A549 (cell line): Measurements from ENCODE around the gene ARID5B. TPM values are rescaled to one million over a fixed set of nuclear protein-coding genes. Genes with fewer than 3 reads are reported as not detected.

Experiments used
- ATAC-seq, 2 experiments: fragments of 200-7000 bp in 1 of 2; fragments of >200 bp in 1 of 2; cut with Nextera tagmentation in 1 of 2; cut with Tn5 transposase in 1 of 2; 3 replicates each; pipeline versions ENCODE4 v1.8.0 to v1.9.1; 2018 to 2020; ENCODE audit warnings: mild to moderate bottlenecking in 1 of 2, moderate library complexity in 1 of 2
- CTCF ChIA-PET: fragments of 300-600 bp; sonication (Branson Sonifier 250); formaldehyde crosslinking; extraction: SDS; loops from one replicate; lab custom pipeline; 2021; ENCODE audit warnings: antibody characterized with exemption, inconsistent platforms; lab: Yijun Ruan, JAX
- POLR2A ChIA-PET: fragments of 350-600 bp; formaldehyde crosslinking; extraction: SDS; loops from one replicate; lab custom pipeline; 2021; ENCODE audit warnings: antibody characterized with exemption, inconsistent platforms; lab: Yijun Ruan, JAX
- DNase-seq, 2 experiments: peaks; one replicate each; pipeline versions ENCODE4 v3.0.0 to v3.0.0-alpha.2; 2011 to 2016; ENCODE audit warnings: low read depth in 1 of 2, low spot score in 1 of 2
- FAIRE-seq: peaks from 2 replicates; lab custom pipeline; 2011; peaks lifted over from hg19 to GRCh38; lab: Jason Lieb, UNC
- H3K27ac ChIP-seq, 2 experiments: fragments of >200 bp; sonication (Bioruptor Twin); formaldehyde crosslinking; 3 replicates each; pipeline ENCODE4 v1.5.1; 2016 to 2017
- H3K4me1 ChIP-seq: fragments of >200 bp; sonication (Bioruptor Twin); formaldehyde crosslinking; 3 replicates; pipeline ENCODE4 v1.6.1; 2016
- H3K4me2 ChIP-seq: fragments of >200 bp; sonication (Bioruptor Twin); formaldehyde crosslinking; 3 replicates; pipeline ENCODE4 v1.6.1; 2016
- H3K4me3 ChIP-seq: fragments of >200 bp; sonication (Bioruptor Twin); formaldehyde crosslinking; 3 replicates; pipeline ENCODE4 v1.5.1; 2016
- H3K9me3 ChIP-seq: fragments of >200 bp; sonication (Bioruptor Twin); formaldehyde crosslinking; 3 replicates; pipeline ENCODE4 v1.6.1; 2016
- CEBPB ChIP-seq, 2 experiments: fragments of >200 bp in 1 of 2; sonication (Bioruptor Twin) in 1 of 2; formaldehyde crosslinking in 1 of 2; IDR thresholded peaks; 2 replicates each; pipeline ENCODE4 v1.6.1; 2012 to 2016
- EHF ChIP-seq: fragments of 250-450 bp; sonication (Bioruptor Pico); IDR thresholded peaks from 2 replicates; pipeline ENCODE4 v1.5.0; 2020; ENCODE audit warnings: mild to moderate bottlenecking
- EHMT2 ChIP-seq: fragments of 200-600 bp; sonication (generic); IDR thresholded peaks from 2 replicates; pipeline ENCODE4 v1.6.1; 2016; ENCODE audit warnings: antibody characterized with exemption, low read depth, mild to moderate bottlenecking, moderate library complexity
- EP300 ChIP-seq, 2 experiments: fragments of >200 bp; sonication (Bioruptor Twin); formaldehyde crosslinking; IDR thresholded peaks; 2 replicates in 1 of 2; 3 replicates in 1 of 2; pipeline ENCODE4 v1.6.1; 2016 to 2017
- ESRRA ChIP-seq: fragments of 150-350 bp; IDR thresholded peaks from 2 replicates; pipeline ENCODE4 v1.6.1; 2014; ENCODE audit warnings: mild to moderate bottlenecking, low read length, borderline replicate concordance
- FOSB ChIP-seq: fragments of 250-450 bp; sonication (Bioruptor Pico); IDR thresholded peaks from 2 replicates; pipeline ENCODE4 v1.5.0; 2020; ENCODE audit warnings: mild to moderate bottlenecking, moderate library complexity
- NR3C1 ChIP-seq: fragments of >200 bp; sonication (Bioruptor Twin); formaldehyde crosslinking; IDR thresholded peaks from 3 replicates; pipeline ENCODE4 v1.6.1; 2017
- PHF8 ChIP-seq: fragments of 200-600 bp; sonication (generic); IDR thresholded peaks from 2 replicates; pipeline ENCODE4 v1.6.1; 2016; ENCODE audit warnings: low read depth, mild to moderate bottlenecking, antibody characterized with exemption, moderate library complexity, borderline replicate concordance
- POLR2AphosphoS2 ChIP-seq: conservative IDR thresholded peaks from 2 replicates; pipeline ENCODE4 v1.6.1; 2012; ENCODE audit warnings: low read length, improper control_type of control experiment, inconsistent platforms
- RAD21 ChIP-seq, 2 experiments: fragments of >200 bp in 1 of 2; sonication (Bioruptor Twin) in 1 of 2; formaldehyde crosslinking in 1 of 2; IDR thresholded peaks in 1 of 2; conservative IDR thresholded peaks in 1 of 2; 2 replicates in 1 of 2; 3 replicates in 1 of 2; pipeline ENCODE4 v1.6.1; 2012 to 2018; ENCODE audit warnings: inconsistent platforms in 1 of 2
- SREBF2 ChIP-seq: fragments of 450-650 bp; IDR thresholded peaks from 2 replicates; pipeline ENCODE4 v1.6.1; 2014; ENCODE audit warnings: mild to moderate bottlenecking, moderate library complexity
- ZNF302 ChIP-seq: fragments of 250-450 bp; sonication (Bioruptor Pico); IDR thresholded peaks from 2 replicates; pipeline ENCODE4 v1.9.0; 2021; ENCODE audit warnings: inconsistent platforms, mild to moderate bottlenecking, moderate library complexity
- WGBS: methylation state at CpG from one replicate; pipeline ENCODE4 v1.1.6; 2017; ENCODE audit errors: missing lambda C conversion rate; 5-methylcytosine and 5-hydroxymethylcytosine counted together
- polyA plus RNA-seq, 4 experiments: library from polyadenylated mRNA; depleted of rRNA in 3 of 4; stranded (reverse); fragments of >200 nt; fragmentation: RNase III in 1 of 4; extraction: RNeasy Plus Mini Kit Qiagen cat#74134 plus additional on column Dnase treatment in 1 of 4; gene quantifications; 2 replicates in 3 of 4; 3 replicates in 1 of 4; pipeline ENCODE4 v1.2.3, GENCODE V29; 2011 to 2017
- TF ChIP-seq, protein P1 (sequence below): fragments of >200 bp; sonication (Bioruptor Twin); formaldehyde crosslinking; IDR thresholded peaks from 3 replicates; pipeline ENCODE4 v1.6.1; 2016
- TF ChIP-seq, protein P2 (sequence below): IDR thresholded peaks from 2 replicates; pipeline ENCODE4 v1.6.1; 2012
- TF ChIP-seq, protein P3 (sequence below): fragments of >200 bp; sonication (Bioruptor Twin); formaldehyde crosslinking; IDR thresholded peaks from 2 replicates; pipeline ENCODE4 v1.6.1; 2016

ARID5B gene
- polyA plus RNA-seq, 2 of the 4 experiments (the other 2 are of a cell fraction) = 0.75 to 1.6 TPM

DNA sequence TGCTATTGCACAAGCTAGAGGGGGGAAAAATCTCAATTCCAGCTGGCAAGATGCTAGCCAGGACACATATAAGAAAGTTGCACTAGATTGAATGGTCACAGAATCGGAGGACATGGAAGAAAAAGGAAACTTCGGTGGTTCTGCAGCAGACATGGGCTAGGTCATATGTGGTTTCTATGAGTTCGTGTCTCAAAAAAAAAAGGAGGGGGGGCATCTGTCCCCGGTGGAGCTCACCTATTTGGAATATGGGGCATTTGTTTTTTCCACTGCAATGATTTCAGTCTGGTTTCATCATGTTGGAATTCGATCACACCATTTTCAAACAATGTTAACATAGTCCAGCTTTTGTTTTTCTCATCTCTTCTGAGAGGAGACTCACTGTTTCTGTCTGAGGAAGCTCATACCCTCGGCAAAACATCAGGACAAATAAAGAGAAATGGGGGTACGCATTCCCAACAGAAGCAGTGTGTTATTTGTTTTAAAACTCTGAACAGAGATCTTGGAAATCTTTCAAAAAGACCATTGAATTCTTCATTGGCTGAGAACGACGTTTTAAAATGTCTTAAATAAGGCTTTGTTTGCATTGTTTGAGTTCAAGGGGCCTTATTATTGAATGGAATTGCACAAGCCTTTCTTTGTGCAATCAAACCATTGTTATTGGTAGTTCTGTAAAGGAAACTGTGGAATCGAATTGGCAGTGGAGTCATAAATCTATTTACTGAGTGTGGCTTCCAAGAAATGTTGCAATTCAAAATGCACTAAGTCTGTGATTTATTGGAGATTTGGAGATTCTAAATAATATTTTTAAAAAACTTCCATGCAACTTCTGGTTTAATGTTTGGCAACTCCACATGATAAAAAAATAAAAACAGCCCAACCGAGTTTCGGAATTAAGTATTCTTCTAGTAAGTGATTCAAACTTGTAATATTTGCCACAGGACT lies 194.0 kb downstream of the ARID5B start (continued):
- TF ChIP-seq RAD21 (conservative IDR thresholded peaks at IDR 0.05 in 1 of 2, IDR thresholded peaks at IDR 0.05 in 1 of 2) = peak in 1 of 2 experiments; percentile 31; a peak in 2 of 5 replicates
- TF ChIP-seq SREBF2 = no peak
- TF ChIP-seq PHF8 = no peak
- TF ChIP-seq, protein P1, sequence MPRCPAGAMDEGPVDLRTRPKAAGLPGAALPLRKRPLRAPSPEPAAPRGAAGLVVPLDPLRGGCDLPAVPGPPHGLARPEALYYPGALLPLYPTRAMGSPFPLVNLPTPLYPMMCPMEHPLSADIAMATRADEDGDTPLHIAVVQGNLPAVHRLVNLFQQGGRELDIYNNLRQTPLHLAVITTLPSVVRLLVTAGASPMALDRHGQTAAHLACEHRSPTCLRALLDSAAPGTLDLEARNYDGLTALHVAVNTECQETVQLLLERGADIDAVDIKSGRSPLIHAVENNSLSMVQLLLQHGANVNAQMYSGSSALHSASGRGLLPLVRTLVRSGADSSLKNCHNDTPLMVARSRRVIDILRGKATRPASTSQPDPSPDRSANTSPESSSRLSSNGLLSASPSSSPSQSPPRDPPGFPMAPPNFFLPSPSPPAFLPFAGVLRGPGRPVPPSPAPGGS = peak; percentile 89; the same call in 2 of the 3 replicates
- TF ChIP-seq ESRRA = no peak
- no peak for TF ChIP-seq EHF (CRISPR knock-in tag)
- TF ChIP-seq EHMT2 = no peak
- no peak for TF ChIP-seq POLR2AphosphoS2
- TF ChIP-seq ZNF302 (CRISPR knock-in tag) = no peak
- TF ChIP-seq FOSB (CRISPR knock-in tag) = no peak

DNA sequence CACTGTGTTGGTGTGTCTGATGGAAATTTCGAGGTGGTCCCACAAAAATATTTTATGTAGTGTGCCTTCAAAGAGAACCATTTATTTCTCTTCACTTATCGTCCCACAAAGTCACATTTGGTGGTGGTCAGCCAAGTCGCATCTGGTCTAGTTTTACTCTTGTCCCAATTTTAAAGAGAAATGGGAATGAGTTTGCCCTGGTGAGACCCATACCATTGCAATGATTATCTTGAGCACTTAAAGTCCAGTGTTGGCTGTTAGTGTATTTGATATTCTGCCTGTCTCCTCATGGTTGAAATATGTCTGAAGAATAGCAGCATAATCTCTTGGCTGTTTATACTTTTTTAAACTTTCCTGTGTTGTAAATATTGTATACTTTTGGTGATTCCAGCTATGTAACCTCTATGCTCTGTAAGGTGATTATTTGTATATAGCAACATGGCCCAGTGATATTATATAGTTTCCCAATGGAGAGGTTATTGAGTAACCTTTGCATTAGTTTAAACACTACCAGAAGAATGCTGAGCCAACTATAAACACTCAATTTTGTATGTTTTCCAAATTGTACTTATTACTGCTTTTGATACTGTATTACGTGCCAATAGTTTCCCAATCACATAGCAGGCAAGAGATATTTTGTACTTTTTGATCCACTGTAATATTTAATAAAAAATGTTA lies 194.9 kb downstream of the ARID5B start:
- no peak for DNase-seq
- FAIRE-seq = no peak
- 65% methylated on average over 4 of the region's 4 CpGs for WGBS

More for the DNA sequence above, 194.9 kb downstream of the ARID5B start:
- CTCF ChIA-PET = interaction anchor here (1.2 to 2.1 kb wide), 3 partner anchors 12 to 32 kb away, joined by 4 to 6 read pairs (median 4); no protein-coding TSS in a partner anchor
- peak overlapping the region; percentile 70 to 89 for H3K27ac ChIP-seq
- H3K4me1 ChIP-seq = peaks cover 47% of the 10 kb centered on the region
- H3K9me3 ChIP-seq = no peaks in the 10 kb centered on the region
- peak overlapping the region; percentile 72 for H3K4me2 ChIP-seq
- POLR2A ChIA-PET = interaction anchor here (1.3 to 1.6 kb wide), 2 partner anchors 47 to 136 kb away, joined by 5 to 9 read pairs; no protein-coding TSS in a partner anchor
- TF ChIP-seq CEBPB (IDR thresholded peaks at IDR 0.05) (peak; percentile 39 to 62; a peak in 2 of 4 replicates), EP300 (IDR thresholded peaks at IDR 0.05) (peak in 1 of 2 experiments; percentile 28; a peak in 1 of 5 replicates), NR3C1 (no peak)
- TF ChIP-seq, protein P2, sequence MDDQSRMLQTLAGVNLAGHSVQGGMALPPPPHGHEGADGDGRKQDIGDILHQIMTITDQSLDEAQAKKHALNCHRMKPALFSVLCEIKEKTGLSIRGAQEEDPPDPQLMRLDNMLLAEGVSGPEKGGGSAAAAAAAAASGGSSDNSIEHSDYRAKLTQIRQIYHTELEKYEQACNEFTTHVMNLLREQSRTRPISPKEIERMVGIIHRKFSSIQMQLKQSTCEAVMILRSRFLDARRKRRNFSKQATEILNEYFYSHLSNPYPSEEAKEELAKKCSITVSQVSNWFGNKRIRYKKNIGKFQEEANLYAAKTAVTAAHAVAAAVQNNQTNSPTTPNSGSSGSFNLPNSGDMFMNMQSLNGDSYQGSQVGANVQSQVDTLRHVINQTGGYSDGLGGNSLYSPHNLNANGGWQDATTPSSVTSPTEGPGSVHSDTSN = no peak
- TF ChIP-seq, protein P1 = 0 out of 3 replicates have a peak, but pooled peaks have one; percentile 20
- TF ChIP-seq, protein P3, sequence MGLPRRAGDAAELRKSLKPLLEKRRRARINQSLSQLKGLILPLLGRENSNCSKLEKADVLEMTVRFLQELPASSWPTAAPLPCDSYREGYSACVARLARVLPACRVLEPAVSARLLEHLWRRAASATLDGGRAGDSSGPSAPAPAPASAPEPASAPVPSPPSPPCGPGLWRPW = 0 out of 2 replicates have a peak, but pooled peaks have one; percentile 27
- TF ChIP-seq, all 56 proteins: peak for 4
- peak in 1 of 2 experiments; percentile 33; a peak in 3 of 6 replicates for ATAC-seq
- H3K4me3 ChIP-seq = no peak overlapping the region; the same call in 2 of the 3 replicates
